ENCODE data around the gene ACP5. TPM values are rescaled to one million over a fixed set of nuclear protein-coding genes. Genes with fewer than 3 reads are reported as not detected.

Gene ACP5
- 12.5 and 13.6 TPM in 2 replicates for total RNA-seq

GRCh38 chr19:11577451-11578257 lies at the start of gene ACP5:
Gene ACP5, minus strand, starts transcription at chr19:11577645. Its CDS starts 328 bp downstream, at chr19:11577317.

GRCh38 chr19:11597202-11598102 lies 20.0 kb upstream of the ACP5 start, which contains the start of gene ZNF627:
Gene ZNF627, plus strand, starts transcription at chr19:11597483. Its CDS starts 145 bp downstream, at chr19:11597628.

GRCh38 chr19:11558881-11559828 lies 18.3 kb downstream of the ACP5 start, which contains the start of gene ELOF1:
Gene ELOF1, minus strand, starts transcription at chr19:11559230. Its CDS starts 4,883 bp downstream, at chr19:11554347.

GRCh38 chr19:11538232-11539036 lies 39.0 kb downstream of the ACP5 start, which contains the start of gene CNN1:
Gene CNN1, plus strand, starts transcription at chr19:11538851. Its CDS starts 77 bp downstream, at chr19:11538928.

GRCh38 chr19:11528551-11529341 lies 48.7 kb downstream of the ACP5 start, which contains the start of gene ECSIT:
Gene ECSIT, minus strand, starts transcription at chr19:11529134. Its CDS starts 9,964 bp downstream, at chr19:11519170.

Other genes with a start within 250 kb of the ACP5 start
- 58.9 and 77.6 TPM in 2 replicates for gene RAB3D, start 238.0 kb downstream of the ACP5 start, total RNA-seq
- 161 and 202 TPM in 2 replicates for gene TMEM205, start 231.4 kb downstream of the ACP5 start, total RNA-seq
- gene CCDC159, start 231.1 kb downstream of the ACP5 start, total RNA-seq, result 7.8 and 8.7 TPM in 2 replicates
- 13.6 TPM in 2 replicates for gene PLPPR2, start 222.2 kb downstream of the ACP5 start, total RNA-seq
- 2.5 and 4.3 TPM in 2 replicates for gene SWSAP1, start 203.0 kb downstream of the ACP5 start, total RNA-seq
- 0.79 and 1.4 TPM in 2 replicates for gene EPOR, start 193.3 kb downstream of the ACP5 start, total RNA-seq
- not detected in 2 replicates for gene RGL3, start 158.3 kb downstream of the ACP5 start, total RNA-seq
- 0.14 TPM in 1 of 2 replicates, not detected in the other for gene ODAD3, start 142.5 kb downstream of the ACP5 start, total RNA-seq
- 140 and 183 TPM in 2 replicates for gene PRKCSH, start 142.0 kb downstream of the ACP5 start, total RNA-seq
- not detected in 2 replicates for gene ELAVL3, start 96.6 kb downstream of the ACP5 start, total RNA-seq
- gene ZNF653, start 71.8 kb downstream of the ACP5 start, total RNA-seq, result 3.9 and 6.2 TPM in 2 replicates
- 41.3 and 44.0 TPM in 2 replicates for gene ECSIT, start 48.5 kb downstream of the ACP5 start, total RNA-seq
- gene CNN1, start 38.8 kb downstream of the ACP5 start, total RNA-seq, result 0.19 and 0.21 TPM in 2 replicates
- 57.1 and 59.6 TPM in 2 replicates for gene ELOF1, start 18.4 kb downstream of the ACP5 start, total RNA-seq
- 7.1 and 9.6 TPM in 2 replicates for gene ZNF627, start 19.8 kb upstream of the ACP5 start, total RNA-seq
- 3.4 and 4.9 TPM in 2 replicates for gene ZNF823, start 161.3 kb upstream of the ACP5 start, total RNA-seq
- 1.9 and 2.6 TPM in 2 replicates for gene ZNF441, start 189.4 kb upstream of the ACP5 start, total RNA-seq
- gene ZNF491, start 220.9 kb upstream of the ACP5 start, total RNA-seq, result 0.35 and 0.65 TPM in 2 replicates
- gene ZNF440, start 236.6 kb upstream of the ACP5 start, total RNA-seq, result 6.2 and 8.7 TPM in 2 replicates